ENCODE data around the gene MMS22L. TPM values are rescaled to one million over a fixed set of nuclear protein-coding genes. Genes with fewer than 3 reads are reported as not detected.
A peak's percentile ranks its signal among the peaks of the same experiment; 100 is the strongest.

MMS22L gene
- polyA plus RNA-seq, 3 donors: 1.6 to 3.4 (median 2.1) TPM

GRCh38 chr6:97275804-97276203 lies 7.2 kb downstream of the MMS22L start:
- H3K36me3 ChIP-seq (replicated peaks in 1 of 2; ENCODE audit: control insufficient read depth in 1 of 2, insufficient read depth in 2 of 2, low read length in 2 of 2): peaks cover 23 to 65% of the 10 kb centered on the region in 2 donors
- peaks cover 2% of the 10 kb centered on the region for H3K4me1 Mint-ChIP-seq
- no peaks in the 10 kb centered on the region for H3K4me1 ChIP-seq (ENCODE audit: control insufficient read depth in 1 of 2, insufficient read depth in 2 of 2, low read length in 2 of 2)
- TF ChIP-seq CTCF (IDR thresholded peaks at IDR 0.05): no peak
- 100% methylated on average over 4 of the region's 4 CpGs for whole genome bisulfite sequencing (ENCODE audit: insufficient coverage)
- no peak overlapping the region for H3K4me2 ChIP-seq (replicated peaks; ENCODE audit: extremely low read depth, low read length, poor library complexity, severe bottlenecking)
- peaks cover 26% of the 10 kb centered on the region for H3K79me2 ChIP-seq (ENCODE audit: insufficient read depth, low read length)
- H3K36me3 Mint-ChIP-seq: peaks cover 50 to 69% of the 10 kb centered on the region in 2 donors
- H3K9ac ChIP-seq (ENCODE audit: insufficient read depth, low read length, poor library complexity, severe bottlenecking): no peak overlapping the region
- H3K9me3 ChIP-seq (replicated peaks in 1 of 2; ENCODE audit: control insufficient read depth in 1 of 2, insufficient read depth in 1 of 2, low read length in 2 of 2): no peaks in the 10 kb centered on the region
- intact Hi-C loops (cut with micrococcal nuclease): no loop called here
- H3K27ac Mint-ChIP-seq: peak overlapping the region in 3 of 7 donors; percentile 33 to 61 (median 38)
- no peaks in the 10 kb centered on the region for H3K9me3 Mint-ChIP-seq
- no peaks in the 10 kb centered on the region for H4K20me1 ChIP-seq (ENCODE audit: insufficient read depth, low read length)
- no peak overlapping the region for H3K4me3 Mint-ChIP-seq
- H3K27ac ChIP-seq (ENCODE audit: low read depth in 1 of 2, low read length in 2 of 2): no peak overlapping the region
- no peaks in the 10 kb centered on the region for H3K27me3 ChIP-seq (ENCODE audit: control insufficient read depth in 2 of 2, insufficient read depth in 2 of 2, low read length in 2 of 2)
- H2AFZ ChIP-seq (ENCODE audit: insufficient read depth, low read depth, low read length, poor library complexity, severe bottlenecking): no peak overlapping the region
- H3K27me3 Mint-ChIP-seq (ENCODE audit: low read depth in 3 of 3): peaks cover 0 to 1% (median 0%) of the 10 kb centered on the region in 3 donors
- H3K4me3 ChIP-seq (replicated peaks in 1 of 3; ENCODE audit: low read depth in 2 of 3, low read length in 3 of 3): no peak overlapping the region
- no peak for DNase-seq

- Histone ChIP-seq H3K9me3 (replicated peaks in 1 of 2; ENCODE audit: control insufficient read depth in 1 of 2, insufficient read depth in 1 of 2, low read length in 2 of 2) (no peaks in the 10 kb centered on the region), H3K27me3 (ENCODE audit: control insufficient read depth in 2 of 2, insufficient read depth in 2 of 2, low read length in 2 of 2) (no peaks in the 10 kb centered on the region), H3K79me2 (ENCODE audit: insufficient read depth, low read length) (no peaks in the 10 kb centered on the region), H3K4me3 (replicated peaks in 1 of 3; ENCODE audit: low read depth in 2 of 3, low read length in 3 of 3) (no peak overlapping the region), H3K4me1 (ENCODE audit: control insufficient read depth in 1 of 2, insufficient read depth in 2 of 2, low read length in 2 of 2) (no peaks in the 10 kb centered on the region), H3K9ac (ENCODE audit: insufficient read depth, low read length, poor library complexity, severe bottlenecking) (no peak overlapping the region), H3K27ac (ENCODE audit: low read depth in 1 of 2, low read length in 2 of 2) (no peak overlapping the region), H2AFZ (ENCODE audit: insufficient read depth, low read depth, low read length, poor library complexity, severe bottlenecking) (no peak overlapping the region), H3K36me3 (replicated peaks in 1 of 2; ENCODE audit: control insufficient read depth in 1 of 2, insufficient read depth in 2 of 2, low read length in 2 of 2) (peaks cover 24 to 77% of the 10 kb centered on the region in 2 donors), H3K4me2 (replicated peaks; ENCODE audit: extremely low read depth, low read length, poor library complexity, severe bottlenecking) (no peak overlapping the region), H4K20me1 (ENCODE audit: insufficient read depth, low read length) (no peaks in the 10 kb centered on the region)
- Mint-ChIP-seq H3K27me3 (ENCODE audit: low read depth in 3 of 3) (no peaks in the 10 kb centered on the region), H3K4me1 (no peaks in the 10 kb centered on the region), H3K27ac (no peak overlapping the region), H3K4me3 (no peak overlapping the region), H3K36me3 (peaks cover 47 to 69% of the 10 kb centered on the region in 2 donors), H3K9me3 (peaks cover 0 to 1% (median 0%) of the 10 kb centered on the region in 7 donors)
- TF ChIP-seq CTCF (IDR thresholded peaks at IDR 0.05): no peak
- DNase-seq: no peak
- no CpG with 5 or more reads among the region's 1 CpG for WGBS (ENCODE audit: insufficient coverage)
- intact Hi-C loops (cut with micrococcal nuclease): no loop called here
Measured at GRCh38 chr6:97269821-97270220, 13.2 kb downstream of the MMS22L start.
